ACHN (cell line): ENCODE results near the gene BEAN1.
A peak's percentile ranks its signal among the peaks of the same experiment; 100 is the strongest.

Source experiments
- DNase-seq: peaks from one replicate; pipeline ENCODE4 v3.0.0-alpha.2; 2015
- in situ Hi-C: cut with HindIII; loops from 2 replicates; pipeline ENCODE4 v1.10.0; 2017; ENCODE audit warnings: low sequenced_read_pairs, low pct_ligation_motif_present, low pct_unique_long_range_greater_than_20kb

BEAN1 gene

GRCh38 chr16:66427036-66427860 lies at the start of gene BEAN1:
BEAN1 (plus strand) TSS chr16:66427295; CDS start chr16:66437677, 10,382 bp downstream.
- peak; percentile 30 for DNase-seq
- in situ Hi-C loops: no loop called here

- no peak for DNase-seq
- in situ Hi-C loops: no loop called here
These were observed 49.8 kb upstream of the BEAN1 start for GRCh38 chr16:66377324-66377723.

- in situ Hi-C loops: no loop called here
- no peak for DNase-seq
These were observed 48.1 kb upstream of the BEAN1 start for GRCh38 chr16:66378741-66379570.

- in situ Hi-C loops: no loop called here
- no peak for DNase-seq
These were observed 47.5 kb upstream of the BEAN1 start for GRCh38 chr16:66379571-66379941.

- in situ Hi-C loops: no loop called here
- no peak for DNase-seq
These were observed 46.7 kb upstream of the BEAN1 start for GRCh38 chr16:66380421-66380820.

GRCh38 chr16:66381585-66382170 lies 45.4 kb upstream of the BEAN1 start:
- DNase-seq: peak; percentile 33
- in situ Hi-C loops: no loop called here

- peak; percentile 96 for DNase-seq
- in situ Hi-C loops: no loop called here
These were observed 44.7 kb upstream of the BEAN1 start for GRCh38 chr16:66382171-66382965.

GRCh38 chr16:66382966-66383299 lies 44.2 kb upstream of the BEAN1 start:
- DNase-seq: peak; percentile 94
- in situ Hi-C loops: no loop called here

- DNase-seq: no peak
- in situ Hi-C loops: no loop called here
These were observed 43.5 kb upstream of the BEAN1 start for GRCh38 chr16:66383551-66383950.

- in situ Hi-C loops: no loop called here
- no peak for DNase-seq
These were observed 41.7 kb upstream of the BEAN1 start for GRCh38 chr16:66385415-66385814.

- DNase-seq: no peak
- in situ Hi-C loops: no loop called here
These were observed 40.2 kb upstream of the BEAN1 start for GRCh38 chr16:66386629-66387622.

GRCh38 chr16:66387817-66388332 lies 39.2 kb upstream of the BEAN1 start:
- in situ Hi-C loops: no loop called here

GRCh38 chr16:66388350-66389139 lies 38.5 kb upstream of the BEAN1 start:
- in situ Hi-C loops: no loop called here
- no peak for DNase-seq

More at GRCh38 chr16:66387817-66388332, 39.2 kb upstream of the BEAN1 start:
- no peak for DNase-seq

- DNase-seq: no peak
- in situ Hi-C loops: no loop called here
These were observed 37.6 kb upstream of the BEAN1 start for GRCh38 chr16:66389256-66390176.

- DNase-seq: no peak
- in situ Hi-C loops: no loop called here
These were observed 36.6 kb upstream of the BEAN1 start for GRCh38 chr16:66390346-66391108.
